Measurements from ENCODE around the gene UTP11. TPM values are rescaled to one million over a fixed set of nuclear protein-coding genes. Genes with fewer than 3 reads are reported as not detected.

UTP11 gene
- total RNA-seq, 6 experiments from 2014 or later = 41.4 to 57.1 (median 49.2) TPM

DNA sequence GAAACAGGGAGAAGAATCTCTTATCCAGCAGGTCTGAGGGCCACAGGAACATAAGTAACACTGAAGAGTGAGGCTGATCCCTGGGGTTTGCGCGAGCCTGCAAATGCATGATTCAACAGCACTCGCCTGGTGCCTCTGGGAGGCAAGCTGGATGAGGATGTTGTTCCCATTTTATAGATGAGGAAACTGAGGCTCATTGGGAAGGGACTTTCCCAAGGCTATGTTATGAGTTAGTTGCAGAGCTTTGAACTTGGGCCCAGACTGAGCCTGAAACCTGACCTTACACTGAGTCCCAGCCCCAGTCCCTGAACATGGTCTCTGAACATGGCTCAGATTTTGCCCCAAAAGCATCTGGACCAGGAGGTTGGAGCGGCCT, 61.8 kb downstream of the UTP11 start:
- H3K9me3 Mint-ChIP-seq = no peaks in the 10 kb centered on the region
- TF ChIP-seq, protein P1, sequence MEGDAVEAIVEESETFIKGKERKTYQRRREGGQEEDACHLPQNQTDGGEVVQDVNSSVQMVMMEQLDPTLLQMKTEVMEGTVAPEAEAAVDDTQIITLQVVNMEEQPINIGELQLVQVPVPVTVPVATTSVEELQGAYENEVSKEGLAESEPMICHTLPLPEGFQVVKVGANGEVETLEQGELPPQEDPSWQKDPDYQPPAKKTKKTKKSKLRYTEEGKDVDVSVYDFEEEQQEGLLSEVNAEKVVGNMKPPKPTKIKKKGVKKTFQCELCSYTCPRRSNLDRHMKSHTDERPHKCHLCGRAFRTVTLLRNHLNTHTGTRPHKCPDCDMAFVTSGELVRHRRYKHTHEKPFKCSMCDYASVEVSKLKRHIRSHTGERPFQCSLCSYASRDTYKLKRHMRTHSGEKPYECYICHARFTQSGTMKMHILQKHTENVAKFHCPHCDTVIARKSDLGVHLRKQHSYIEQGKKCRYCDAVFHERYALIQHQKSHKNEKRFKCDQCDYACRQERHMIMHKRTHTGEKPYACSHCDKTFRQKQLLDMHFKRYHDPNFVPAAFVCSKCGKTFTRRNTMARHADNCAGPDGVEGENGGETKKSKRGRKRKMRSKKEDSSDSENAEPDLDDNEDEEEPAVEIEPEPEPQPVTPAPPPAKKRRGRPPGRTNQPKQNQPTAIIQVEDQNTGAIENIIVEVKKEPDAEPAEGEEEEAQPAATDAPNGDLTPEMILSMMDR (IDR thresholded peaks at IDR 0.05) = no peak
- H3K27me3 Mint-ChIP-seq (ENCODE audit: insufficient read depth) = peaks cover 31% of the 10 kb centered on the region
- no peak overlapping the region for H3K27ac Mint-ChIP-seq
- no peak for DNase-seq
- H3K4me1 Mint-ChIP-seq (ENCODE audit: low read depth) = no peaks in the 10 kb centered on the region
- no peaks in the 10 kb centered on the region for H3K36me3 Mint-ChIP-seq (ENCODE audit: low read depth)
- no peak overlapping the region for H3K4me3 Mint-ChIP-seq

Other genes starting within 250 kb of the UTP11 start
- not detected for gene EPHA10, start 247.6 kb upstream of the UTP11 start, total RNA-seq (2021; fragmentation: NEBNext Ultra II Directional; extraction: Animal tissue kit (Norgen Biotek cat#: 25700))
- 10 to 100 TPM in 3 of 6 experiments, 1 to 10 TPM in 3; 9.5 to 11.1 (median 9.9) TPM for gene MANEAL, start 218.9 kb upstream of the UTP11 start, total RNA-seq (2021; fragmentation: NEBNext Ultra II Directional; extraction: Animal tissue kit (Norgen Biotek cat#: 25700))
- 10 to 100 TPM; 60.6 to 97.1 (median 68.2) TPM for gene C1orf122, start 204.9 kb upstream of the UTP11 start, total RNA-seq (2021; fragmentation: NEBNext Ultra II Directional; extraction: Animal tissue kit (Norgen Biotek cat#: 25700))
- 10 to 100 TPM; 17.5 to 22.7 (median 20.4) TPM for gene YRDC, start 204.5 kb upstream of the UTP11 start, total RNA-seq (2021; fragmentation: NEBNext Ultra II Directional; extraction: Animal tissue kit (Norgen Biotek cat#: 25700))
- 10 to 100 TPM; 20.2 to 24.4 (median 22.2) TPM for gene MTF1, start 153.1 kb upstream of the UTP11 start, total RNA-seq (2021; fragmentation: NEBNext Ultra II Directional; extraction: Animal tissue kit (Norgen Biotek cat#: 25700))
- 10 to 100 TPM in 4 of 6 experiments, 1 to 10 TPM in 2; 9.6 to 16.0 (median 12.7) TPM for gene INPP5B, start 65.7 kb upstream of the UTP11 start, total RNA-seq (2021; fragmentation: NEBNext Ultra II Directional; extraction: Animal tissue kit (Norgen Biotek cat#: 25700))
- 10 to 100 TPM; 71.6 to 91.6 (median 81.3) TPM for gene SF3A3, start 22.7 kb upstream of the UTP11 start, total RNA-seq (2021; fragmentation: NEBNext Ultra II Directional; extraction: Animal tissue kit (Norgen Biotek cat#: 25700))
- gene FHL3, start 7.2 kb upstream of the UTP11 start, total RNA-seq (2021; fragmentation: NEBNext Ultra II Directional; extraction: Animal tissue kit (Norgen Biotek cat#: 25700)) = 10 to 100 TPM; 29.4 to 40.9 (median 33.2) TPM
- under 1 TPM in 1 of 6 experiments, not detected in 5; 0.11 TPM for gene POU3F1, start 34.1 kb downstream of the UTP11 start, total RNA-seq (2021; fragmentation: NEBNext Ultra II Directional; extraction: Animal tissue kit (Norgen Biotek cat#: 25700))

All from HFFc6 (cell line).